ENCODE measurements around the gene WDR1.

- TF ChIP-seq CTCF (IDR thresholded peaks at IDR 0.05): no peak
- TF ChIP-seq POLR2A (IDR thresholded peaks at IDR 0.05): no peak
- no peak for TF ChIP-seq POLR2AphosphoS5 (IDR thresholded peaks at IDR 0.05)
- no peak for TF ChIP-seq EP300 (IDR thresholded peaks at IDR 0.05)
Observed at GRCh38 chr4:10140866-10141759, 24.5 kb upstream of the WDR1 start.

Data from upper lobe of left lung (tissue), 4 donors.